Right atrium auricular region (tissue), 2 donors: ENCODE results near the gene CNTLN. TPM values are rescaled to one million over a fixed set of nuclear protein-coding genes. Genes with fewer than 3 reads are reported as not detected.

Experiments used
- DNase-seq: peaks from one replicate; pipeline ENCODE4 v3.0.0-alpha.2; 2019; ENCODE audit warnings: low spot score
- H3K27ac ChIP-seq, 2 donors: fragments of 200-600 bp; sonication (generic); 1 replicate in 1 of 2; 2 replicates in 1 of 2; pipeline ENCODE4 v1.5.1; 2016 to 2019
- H3K27me3 ChIP-seq, 2 donors: fragments of 200-600 bp; sonication (generic); one replicate each; pipeline versions ENCODE4 v1.5.1 to v1.6.0; 2017 to 2019
- H3K36me3 ChIP-seq: fragments of 200-600 bp; sonication (generic); one replicate; pipeline ENCODE4 v1.5.1; 2016
- H3K4me1 ChIP-seq, 2 donors: fragments of 200-600 bp; sonication (generic); one replicate each; pipeline versions ENCODE4 v1.5.1 to v1.6.0; 2017 to 2019
- H3K4me3 ChIP-seq, 2 donors: fragments of 200-600 bp; sonication (generic); 1 replicate in 1 of 2; 2 replicates in 1 of 2; pipeline ENCODE4 v1.5.1; 2017 to 2019; ENCODE audit warnings: mild to moderate bottlenecking in 1 of 2, moderate library complexity in 1 of 2
- H3K9me3 ChIP-seq, 2 donors: fragments of 200-600 bp; sonication (generic); one replicate each; pipeline ENCODE4 v1.5.1; 2019
- CTCF ChIP-seq, 2 donors: fragments of 200-600 bp; sonication (generic); IDR thresholded peaks; one replicate each; pipeline ENCODE4 v1.5.1; 2019; ENCODE audit warnings: antibody characterized with exemption in 2 of 2
- total RNA-seq, 2 donors: library from RNA; depleted of rRNA; stranded (reverse); fragments of >200 nt; gene quantifications; one replicate each; pipeline ENCODE4 v1.1.0, GENCODE V29; 2016

CNTLN gene
- total RNA-seq, 2 donors from 2014 or later = 3.2 to 5.9 TPM

GRCh38 chr9:17319864-17320263, 185.0 kb downstream of the CNTLN start:
- Histone ChIP-seq H3K27ac (no peak overlapping the region), H3K9me3 (no peaks in the 10 kb centered on the region), H3K4me1 (no peaks in the 10 kb centered on the region), H3K27me3 (no peaks in the 10 kb centered on the region), H3K4me3 (no peak overlapping the region), H3K36me3 (no peaks in the 10 kb centered on the region)
- DNase-seq = no peak
- no peak for TF ChIP-seq CTCF (IDR thresholded peaks at IDR 0.05)

GRCh38 chr9:17322882-17323864, 188.3 kb downstream of the CNTLN start:
- Histone ChIP-seq H3K36me3 (no peaks in the 10 kb centered on the region), H3K27ac (no peak overlapping the region), H3K27me3 (no peaks in the 10 kb centered on the region), H3K4me1 (no peaks in the 10 kb centered on the region), H3K9me3 (no peaks in the 10 kb centered on the region), H3K4me3 (no peak overlapping the region)
- TF ChIP-seq CTCF (IDR thresholded peaks at IDR 0.05) = no peak
- DNase-seq = no peak

- no peak for DNase-seq
- Histone ChIP-seq H3K4me1 (no peaks in the 10 kb centered on the region), H3K27ac (no peak overlapping the region), H3K4me3 (no peak overlapping the region), H3K27me3 (no peaks in the 10 kb centered on the region), H3K36me3 (no peaks in the 10 kb centered on the region), H3K9me3 (no peaks in the 10 kb centered on the region)
- TF ChIP-seq CTCF (IDR thresholded peaks at IDR 0.05) = no peak
These were observed 193.5 kb downstream of the CNTLN start for GRCh38 chr9:17328331-17328730.

GRCh38 chr9:17330097-17330496, 195.3 kb downstream of the CNTLN start:
- Histone ChIP-seq H3K4me1 (no peaks in the 10 kb centered on the region), H3K27me3 (no peaks in the 10 kb centered on the region), H3K36me3 (no peaks in the 10 kb centered on the region), H3K9me3 (no peaks in the 10 kb centered on the region), H3K4me3 (no peak overlapping the region), H3K27ac (no peak overlapping the region)
- TF ChIP-seq CTCF (IDR thresholded peaks at IDR 0.05) = no peak
- DNase-seq = no peak

- no peaks in the 10 kb centered on the region for H3K9me3 ChIP-seq
- H3K4me1 ChIP-seq = no peaks in the 10 kb centered on the region
- H3K36me3 ChIP-seq = no peaks in the 10 kb centered on the region
- no peak for TF ChIP-seq CTCF (IDR thresholded peaks at IDR 0.05)
- DNase-seq = no peak
- H3K27ac ChIP-seq = no peak overlapping the region
- no peaks in the 10 kb centered on the region for H3K27me3 ChIP-seq
- H3K4me3 ChIP-seq = no peak overlapping the region
These were observed 197.3 kb downstream of the CNTLN start for GRCh38 chr9:17332115-17332514.
